ENCODE measurements around the gene PACS2.

- TF ChIP-seq POLR2AphosphoS5 (IDR thresholded peaks at IDR 0.05; ENCODE audit: insufficient read depth, low read depth, low read length) = peak; percentile 15
- TF ChIP-seq CTCF (IDR thresholded peaks at IDR 0.05; ENCODE audit: extremely low read depth in 1 of 2, insufficient read depth in 1 of 2, low read depth in 1 of 2, low read length in 2 of 2) = no peak
- TF ChIP-seq POLR2A (IDR thresholded peaks at IDR 0.05; ENCODE audit: low read depth, low read length) = no peak
- TF ChIP-seq EZH2 (IDR thresholded peaks at IDR 0.05; ENCODE audit: borderline replicate concordance, low read depth, low read length, severe bottlenecking) = no peak
Observed at GRCh38 chr14:105375635-105376057, 61.1 kb downstream of the PACS2 start.
